ENCODE measurements around the gene CYP2F1. TPM values are rescaled to one million over a fixed set of nuclear protein-coding genes. Genes with fewer than 3 reads are reported as not detected.
"Not testable (repeated sequence)": the region's sequence is repeated elsewhere in the genome, so short reads cannot be mapped to it uniquely, and the experiment has no call there.

The CYP2F1 gene
- total and polyA plus RNA-seq, 4 donors: not detected

GRCh38 chr19:41127801-41128300 is 13.6 kb downstream of the CYP2F1 start:
- not testable (repeated sequence) for H3K27me3 ChIP-seq (ENCODE audit: control insufficient read depth in 4 of 4, insufficient read depth in 4 of 4, low read length in 3 of 4); H3K9me3 ChIP-seq (ENCODE audit: control insufficient read depth in 4 of 4, low read length in 3 of 4); H3K4me3 ChIP-seq (ENCODE audit: low read depth in 1 of 3, low read length in 3 of 3); H3K36me3 ChIP-seq (ENCODE audit: control insufficient read depth in 4 of 4, insufficient read depth in 3 of 4, low read depth in 1 of 4, low read length in 3 of 4); H3K27ac ChIP-seq (ENCODE audit: low read depth in 1 of 2, low read length in 2 of 2); H3K9ac ChIP-seq (ENCODE audit: low read depth in 1 of 2, low read length in 2 of 2)
- peaks cover 0 to 14% (median 6%) of the 10 kb centered on the region in 4 donors for H3K4me1 ChIP-seq (ENCODE audit: control insufficient read depth in 4 of 4, insufficient read depth in 4 of 4, low read length in 3 of 4)
- TF ChIP-seq YY1 (IDR thresholded peaks at IDR 0.05) (peak; percentile 28), RAD21 (IDR thresholded peaks at IDR 0.05) (peak; percentile 48 to 59), HNF4A (conservative IDR thresholded peaks at IDR 0.05) (peak; percentile 31 to 34), SP1 (IDR thresholded peaks at IDR 0.05) (peak; percentile 61), RXRA (IDR thresholded peaks at IDR 0.05) (peak; percentile 98)
- TF ChIP-seq, protein P1, sequence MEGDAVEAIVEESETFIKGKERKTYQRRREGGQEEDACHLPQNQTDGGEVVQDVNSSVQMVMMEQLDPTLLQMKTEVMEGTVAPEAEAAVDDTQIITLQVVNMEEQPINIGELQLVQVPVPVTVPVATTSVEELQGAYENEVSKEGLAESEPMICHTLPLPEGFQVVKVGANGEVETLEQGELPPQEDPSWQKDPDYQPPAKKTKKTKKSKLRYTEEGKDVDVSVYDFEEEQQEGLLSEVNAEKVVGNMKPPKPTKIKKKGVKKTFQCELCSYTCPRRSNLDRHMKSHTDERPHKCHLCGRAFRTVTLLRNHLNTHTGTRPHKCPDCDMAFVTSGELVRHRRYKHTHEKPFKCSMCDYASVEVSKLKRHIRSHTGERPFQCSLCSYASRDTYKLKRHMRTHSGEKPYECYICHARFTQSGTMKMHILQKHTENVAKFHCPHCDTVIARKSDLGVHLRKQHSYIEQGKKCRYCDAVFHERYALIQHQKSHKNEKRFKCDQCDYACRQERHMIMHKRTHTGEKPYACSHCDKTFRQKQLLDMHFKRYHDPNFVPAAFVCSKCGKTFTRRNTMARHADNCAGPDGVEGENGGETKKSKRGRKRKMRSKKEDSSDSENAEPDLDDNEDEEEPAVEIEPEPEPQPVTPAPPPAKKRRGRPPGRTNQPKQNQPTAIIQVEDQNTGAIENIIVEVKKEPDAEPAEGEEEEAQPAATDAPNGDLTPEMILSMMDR (IDR thresholded peaks at IDR 0.05; ENCODE audit: low read depth, low read length, missing input control): peak; percentile 24
- whole genome bisulfite sequencing: 2% methylated on average over 29 of the region's 29 CpGs
- DNase-seq (ENCODE audit: low spot score): peak; percentile 73

- WGBS: 85% methylated on average over 6 of the region's 6 CpGs
- Histone ChIP-seq H3K4me1 (ENCODE audit: control insufficient read depth in 4 of 4, insufficient read depth in 4 of 4, low read length in 3 of 4) (peaks cover 0 to 14% (median 6%) of the 10 kb centered on the region in 4 donors), H3K36me3 (ENCODE audit: control insufficient read depth in 4 of 4, insufficient read depth in 3 of 4, low read depth in 1 of 4, low read length in 3 of 4) (no peaks in the 10 kb centered on the region), H3K27me3 (ENCODE audit: control insufficient read depth in 4 of 4, insufficient read depth in 4 of 4, low read length in 3 of 4) (no peaks in the 10 kb centered on the region), H3K9ac (ENCODE audit: low read depth in 1 of 2, low read length in 2 of 2) (no peak overlapping the region), H3K4me3 (ENCODE audit: low read depth in 1 of 3, low read length in 3 of 3) (no peak overlapping the region), H3K27ac (ENCODE audit: low read depth in 1 of 2, low read length in 2 of 2) (no peak overlapping the region), H3K9me3 (ENCODE audit: control insufficient read depth in 4 of 4, low read length in 3 of 4) (no peaks in the 10 kb centered on the region)
- DNase-seq (ENCODE audit: low spot score): no peak
- TF ChIP-seq TAF1 (conservative IDR thresholded peaks at IDR 0.05): no peak
- TF ChIP-seq, protein P1 (IDR thresholded peaks at IDR 0.05; ENCODE audit: low read depth, low read length, missing input control): no peak
- no peak for TF ChIP-seq FOXA1 (IDR thresholded peaks at IDR 0.05)
- no peak for TF ChIP-seq YY1 (IDR thresholded peaks at IDR 0.05)
- TF ChIP-seq NR2F2 (IDR thresholded peaks at IDR 0.05): no peak
- no peak for TF ChIP-seq EGR1 (IDR thresholded peaks at IDR 0.05; ENCODE audit: low read depth in 2 of 2)
- no peak for TF ChIP-seq GABPA (IDR thresholded peaks at IDR 0.05 in 1 of 2, conservative IDR thresholded peaks at IDR 0.05 in 1 of 2)
- no peak for TF ChIP-seq ZBTB33 (IDR thresholded peaks at IDR 0.05)
- no peak for TF ChIP-seq RAD21 (IDR thresholded peaks at IDR 0.05)
- no peak for TF ChIP-seq HNF4G (IDR thresholded peaks at IDR 0.05)
- TF ChIP-seq, protein P2, sequence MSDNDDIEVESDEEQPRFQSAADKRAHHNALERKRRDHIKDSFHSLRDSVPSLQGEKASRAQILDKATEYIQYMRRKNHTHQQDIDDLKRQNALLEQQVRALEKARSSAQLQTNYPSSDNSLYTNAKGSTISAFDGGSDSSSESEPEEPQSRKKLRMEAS (IDR thresholded peaks at IDR 0.05): no peak
- TF ChIP-seq HNF4A (conservative IDR thresholded peaks at IDR 0.05): no peak
- TF ChIP-seq ATF3 (IDR thresholded peaks at IDR 0.05): no peak
- TF ChIP-seq RXRA (IDR thresholded peaks at IDR 0.05): no peak
- no peak for TF ChIP-seq REST (IDR thresholded peaks at IDR 0.05)
- TF ChIP-seq FOXA2 (IDR thresholded peaks at IDR 0.05): no peak
- no peak for TF ChIP-seq SP1 (IDR thresholded peaks at IDR 0.05)
- TF ChIP-seq JUND (IDR thresholded peaks at IDR 0.05): no peak
These were observed 14.5 kb downstream of the CYP2F1 start for GRCh38 chr19:41128692-41129091.

Measured in liver (tissue), 9 donors.